Upper lobe of left lung (tissue), 6 donors: ENCODE data around the gene COL27A1. TPM values are rescaled to one million over a fixed set of nuclear protein-coding genes. Genes with fewer than 3 reads are reported as not detected.

Experiments used
- ATAC-seq, 2 donors: fragments of 200-7000 bp; cut with Tn5 transposase; one replicate each; pipeline ENCODE4 v1.9.1; 2022; ENCODE audit warnings: mild to moderate bottlenecking in 2 of 2, moderate library complexity in 2 of 2; ENCODE audit not compliant: low FRiP score in 2 of 2
- DNase-seq, 2 donors: peaks; one replicate each; pipeline ENCODE4 v3.0.0-alpha.2; 2019 to 2020
- H3K27ac ChIP-seq, 4 donors: fragments of 200-600 bp; sonication (generic); one replicate each; pipeline ENCODE4 v1.5.1; 2016 to 2019
- H3K27me3 ChIP-seq, 4 donors: fragments of 200-600 bp; sonication (generic); one replicate each; pipeline ENCODE4 v1.5.1; 2017 to 2019
- H3K36me3 ChIP-seq, 4 donors: fragments of 200-600 bp; sonication (generic); one replicate each; pipeline ENCODE4 v1.5.1; 2016 to 2019
- H3K4me1 ChIP-seq, 4 donors: fragments of 200-600 bp; sonication (generic); one replicate each; pipeline ENCODE4 v1.5.1; 2018 to 2019
- H3K4me3 ChIP-seq, 4 donors: fragments of 200-600 bp; sonication (generic); one replicate each; pipeline ENCODE4 v1.5.1; 2017 to 2019; ENCODE audit warnings: mild to moderate bottlenecking in 2 of 4, moderate library complexity in 1 of 4
- H3K9me3 ChIP-seq, 4 donors: fragments of 200-600 bp; sonication (generic); one replicate each; pipeline ENCODE4 v1.5.1; 2018 to 2019
- EP300 ChIP-seq, 4 donors: sonication (generic); formaldehyde crosslinking; IDR thresholded peaks; one replicate each; pipeline ENCODE4 v1.5.1; 2017; ENCODE audit warnings: antibody characterized with exemption in 4 of 4, control low read depth in 2 of 4
- POLR2A ChIP-seq, 4 donors: fragments of 450-650 bp; IDR thresholded peaks; one replicate each; pipeline ENCODE4 v1.5.1; 2016 to 2017; ENCODE audit warnings: antibody characterized with exemption in 4 of 4, mild to moderate bottlenecking in 2 of 4
- POLR2AphosphoS5 ChIP-seq, 2 donors: sonication (generic); formaldehyde crosslinking; IDR thresholded peaks; one replicate each; pipeline ENCODE4 v1.5.1; 2017; ENCODE audit warnings: antibody characterized with exemption in 2 of 2
- WGBS, 2 donors: methylation state at CpG; one replicate each; pipeline ENCODE4 v1.1.5; 2017 to 2018; 5-methylcytosine and 5-hydroxymethylcytosine counted together
- total RNA-seq, 6 donors: library from RNA; depleted of rRNA in 4 of 6; stranded (reverse); fragments of >200 nt in 4 of 6; gene quantifications; one replicate each; pipeline versions ENCODE4 v1.1.0 to v1.2.1, GENCODE V29; 2016 to 2021
- TF ChIP-seq, protein P1 (sequence below), 6 experiments: fragments of 450-650 bp in 4 of 6; fragments of 200-600 bp in 2 of 6; sonication (generic) in 2 of 6; IDR thresholded peaks; one replicate each; pipeline ENCODE4 v1.5.1; 2016 to 2019; ENCODE audit warnings: antibody characterized with exemption in 6 of 6
- donor health status: DM: no; HTN: no; CAD: no; lungs with moderate emphysema.
- donor health status: DM: no; HTN: yes; CAD: no; lungs with severe emphysema.

COL27A1 gene
- total RNA-seq, 6 donors from 2014 or later = 4.0 to 55.5 (median 9.2) TPM

- WGBS, 2 donors = 89 to 94% methylated on average over 6 of the region's 6 CpGs
- Histone ChIP-seq H3K9me3 (no peaks in the 10 kb centered on the region), H3K4me3 (no peak overlapping the region), H3K27ac (no peak overlapping the region), H3K4me1 (peaks cover 0 to 2% (median under 1%) of the 10 kb centered on the region in 4 donors), H3K36me3 (no peaks in the 10 kb centered on the region), H3K27me3 (no peaks in the 10 kb centered on the region)
- no peak for TF ChIP-seq POLR2A (IDR thresholded peaks at IDR 0.05)
- ATAC-seq (no peak), DNase-seq (no peak)
These were observed 103.8 kb downstream of the COL27A1 start for GRCh38 chr9:114258866-114259797.

DNA sequence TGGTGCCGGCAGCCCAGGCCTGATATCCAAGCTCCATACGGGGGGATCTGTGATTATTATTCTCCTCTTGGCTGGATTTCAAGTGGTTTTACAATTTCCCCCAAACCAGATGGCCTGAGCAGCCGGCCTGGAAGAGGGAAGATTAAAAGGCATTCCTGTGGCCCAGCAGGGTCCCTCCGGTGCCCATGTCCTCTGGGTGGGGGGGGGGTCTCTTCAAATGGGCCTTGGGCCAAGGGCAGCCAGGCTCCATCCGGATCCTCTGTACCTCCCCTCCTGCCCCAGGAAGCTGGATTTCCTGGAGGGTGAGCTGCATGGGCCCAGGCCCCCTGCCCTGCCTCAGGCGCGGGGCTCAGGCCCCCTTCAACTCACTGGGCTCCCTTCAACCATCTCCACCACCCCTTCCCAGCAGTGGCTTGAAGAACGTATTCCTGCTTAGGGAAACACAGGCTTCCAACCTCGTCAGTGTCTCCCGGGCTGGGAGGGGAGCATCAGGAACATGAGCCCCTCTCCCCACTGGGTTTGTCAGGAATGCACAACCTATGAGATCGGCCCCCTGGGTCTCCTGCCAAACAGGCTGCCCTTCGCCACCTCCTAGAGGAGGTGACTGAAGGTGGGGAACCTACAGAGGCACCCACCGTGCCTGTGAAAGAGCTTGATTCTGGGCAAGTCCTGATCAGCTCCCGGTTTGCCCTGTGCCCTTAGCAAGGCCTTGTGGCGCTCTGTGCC lies 104.6 kb downstream of the COL27A1 start:
- DNase-seq (no peak), ATAC-seq (no peak)
- Histone ChIP-seq H3K27me3 (no peaks in the 10 kb centered on the region), H3K4me1 (peaks cover 0 to 10% (median 5%) of the 10 kb centered on the region in 4 donors), H3K9me3 (no peaks in the 10 kb centered on the region), H3K27ac (no peak overlapping the region), H3K4me3 (no peak overlapping the region), H3K36me3 (no peaks in the 10 kb centered on the region)
- WGBS, 2 donors = 67 to 77% methylated on average over 6 to 15 of the region's 15 CpGs
- TF ChIP-seq POLR2A (IDR thresholded peaks at IDR 0.05) (no peak), EP300 (IDR thresholded peaks at IDR 0.05) (no peak), POLR2AphosphoS5 (IDR thresholded peaks at IDR 0.05) (no peak)
- TF ChIP-seq, protein P1, sequence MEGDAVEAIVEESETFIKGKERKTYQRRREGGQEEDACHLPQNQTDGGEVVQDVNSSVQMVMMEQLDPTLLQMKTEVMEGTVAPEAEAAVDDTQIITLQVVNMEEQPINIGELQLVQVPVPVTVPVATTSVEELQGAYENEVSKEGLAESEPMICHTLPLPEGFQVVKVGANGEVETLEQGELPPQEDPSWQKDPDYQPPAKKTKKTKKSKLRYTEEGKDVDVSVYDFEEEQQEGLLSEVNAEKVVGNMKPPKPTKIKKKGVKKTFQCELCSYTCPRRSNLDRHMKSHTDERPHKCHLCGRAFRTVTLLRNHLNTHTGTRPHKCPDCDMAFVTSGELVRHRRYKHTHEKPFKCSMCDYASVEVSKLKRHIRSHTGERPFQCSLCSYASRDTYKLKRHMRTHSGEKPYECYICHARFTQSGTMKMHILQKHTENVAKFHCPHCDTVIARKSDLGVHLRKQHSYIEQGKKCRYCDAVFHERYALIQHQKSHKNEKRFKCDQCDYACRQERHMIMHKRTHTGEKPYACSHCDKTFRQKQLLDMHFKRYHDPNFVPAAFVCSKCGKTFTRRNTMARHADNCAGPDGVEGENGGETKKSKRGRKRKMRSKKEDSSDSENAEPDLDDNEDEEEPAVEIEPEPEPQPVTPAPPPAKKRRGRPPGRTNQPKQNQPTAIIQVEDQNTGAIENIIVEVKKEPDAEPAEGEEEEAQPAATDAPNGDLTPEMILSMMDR (IDR thresholded peaks at IDR 0.05) = no peak

GRCh38 chr9:114261026-114261425 lies 105.7 kb downstream of the COL27A1 start:
- Histone ChIP-seq H3K36me3 (no peaks in the 10 kb centered on the region), H3K4me1 (peaks cover 0 to 18% (median 9%) of the 10 kb centered on the region in 4 donors), H3K9me3 (no peaks in the 10 kb centered on the region), H3K27ac (no peak overlapping the region), H3K27me3 (no peaks in the 10 kb centered on the region), H3K4me3 (no peak overlapping the region)
- no peak for DNase-seq
- TF ChIP-seq POLR2AphosphoS5 (IDR thresholded peaks at IDR 0.05) (no peak), POLR2A (IDR thresholded peaks at IDR 0.05) (no peak), EP300 (IDR thresholded peaks at IDR 0.05) (no peak)
- TF ChIP-seq, protein P1 (IDR thresholded peaks at IDR 0.05) = no peak
- ATAC-seq = no peak
- 80 to 88% methylated on average over 10 of the region's 10 CpGs for WGBS, 2 donors

- 84 to 89% methylated on average over 5 to 9 of the region's 9 CpGs for WGBS, 2 donors
- TF ChIP-seq EP300 (IDR thresholded peaks at IDR 0.05) = no peak
- no peak for TF ChIP-seq POLR2A (IDR thresholded peaks at IDR 0.05)
- TF ChIP-seq, protein P1 (IDR thresholded peaks at IDR 0.05) = no peak
- TF ChIP-seq POLR2AphosphoS5 (IDR thresholded peaks at IDR 0.05) = no peak
- DNase-seq = no peak
- Histone ChIP-seq H3K4me1 (peaks cover 0 to 18% (median 9%) of the 10 kb centered on the region in 4 donors), H3K27me3 (no peaks in the 10 kb centered on the region), H3K27ac (no peak overlapping the region), H3K4me3 (no peak overlapping the region), H3K9me3 (no peaks in the 10 kb centered on the region), H3K36me3 (no peaks in the 10 kb centered on the region)
- no peak for ATAC-seq
These were observed 106.7 kb downstream of the COL27A1 start for GRCh38 chr9:114261987-114262386.

DNA sequence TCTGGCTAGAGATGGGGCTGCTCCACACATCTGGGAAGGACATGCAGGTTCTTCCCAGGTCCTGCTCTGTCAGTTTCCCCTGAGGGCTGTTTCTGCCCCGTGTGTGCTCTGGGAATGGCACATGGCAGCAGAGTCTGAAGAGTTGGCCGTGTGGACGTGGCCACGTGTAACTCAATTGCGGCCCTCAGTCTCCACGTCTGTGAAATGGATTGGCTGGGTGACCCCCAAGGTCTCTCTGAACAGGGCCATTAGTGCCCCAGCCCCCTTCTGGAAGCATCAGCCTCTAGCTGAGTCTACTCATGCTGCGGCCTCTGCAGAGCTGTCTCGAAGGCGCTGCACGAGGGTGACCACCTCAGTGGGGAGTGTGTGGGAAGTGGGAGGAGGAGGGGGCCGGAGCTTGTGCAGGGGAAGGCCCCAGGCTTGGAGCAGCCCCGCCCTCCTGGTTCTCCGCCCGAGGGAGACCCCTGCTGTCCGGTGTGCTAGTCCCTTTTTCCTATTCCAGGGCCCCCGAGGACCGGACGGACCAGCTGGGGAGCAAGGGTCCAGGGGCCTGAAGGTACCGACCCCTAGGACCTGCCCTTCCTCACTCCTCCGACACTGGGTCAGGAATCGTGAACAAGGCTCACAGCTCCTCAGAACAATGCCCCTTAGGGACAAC lies 108.6 kb downstream of the COL27A1 start:
- no peak for DNase-seq
- TF ChIP-seq, protein P1 (IDR thresholded peaks at IDR 0.05) = no peak
- TF ChIP-seq POLR2AphosphoS5 (IDR thresholded peaks at IDR 0.05) (no peak), EP300 (IDR thresholded peaks at IDR 0.05) (no peak), POLR2A (IDR thresholded peaks at IDR 0.05) (no peak)

More for the DNA sequence above, 108.6 kb downstream of the COL27A1 start:
- Histone ChIP-seq H3K9me3 (no peaks in the 10 kb centered on the region), H3K36me3 (no peaks in the 10 kb centered on the region), H3K27ac (no peak overlapping the region), H3K4me1 (peaks cover 0 to 18% (median 9%) of the 10 kb centered on the region in 4 donors), H3K27me3 (no peaks in the 10 kb centered on the region), H3K4me3 (no peak overlapping the region)
- 27 to 70% methylated on average over 7 to 21 of the region's 21 CpGs for WGBS, 2 donors
- no peak for ATAC-seq
